Measurements from ENCODE around the gene ZNRF3. TPM values are rescaled to one million over a fixed set of nuclear protein-coding genes. Genes with fewer than 3 reads are reported as not detected.

Gene ZNRF3
- total RNA-seq, 1 donor from 2014 or later = 6.7 TPM

DNA sequence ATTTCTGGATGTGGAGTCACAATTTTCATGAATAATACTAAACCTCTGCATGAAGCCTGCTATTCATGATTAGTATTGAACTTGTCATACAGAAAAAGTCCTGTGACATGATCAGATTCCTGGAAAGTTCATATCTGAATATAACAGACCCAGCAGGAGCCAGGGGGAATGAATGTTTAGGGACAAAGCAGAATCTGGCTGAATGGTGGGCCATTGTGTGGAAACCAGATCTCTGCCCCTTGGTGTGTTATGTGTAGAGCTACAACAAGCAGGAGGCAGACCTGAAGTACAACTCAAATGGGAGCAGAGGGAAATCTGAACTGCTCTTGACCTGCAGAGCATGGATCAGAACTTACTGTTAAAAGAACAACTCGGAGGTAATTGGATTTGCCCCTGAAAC is 219.7 kb downstream of the ZNRF3 start:
- Mint-ChIP-seq H3K4me1 (ENCODE audit: low read depth) (no peaks in the 10 kb centered on the region), H3K36me3 (ENCODE audit: low read depth) (no peaks in the 10 kb centered on the region), H3K27me3 (ENCODE audit: low read depth) (no peaks in the 10 kb centered on the region), H3K9me3 (ENCODE audit: low read depth) (no peaks in the 10 kb centered on the region), H3K27ac (ENCODE audit: unreplicated experiment) (no peak overlapping the region), H3K4me3 (ENCODE audit: unreplicated experiment) (no peak overlapping the region)
- DNase-seq (ENCODE audit: low spot score) = no peak
- TF ChIP-seq, protein P1, sequence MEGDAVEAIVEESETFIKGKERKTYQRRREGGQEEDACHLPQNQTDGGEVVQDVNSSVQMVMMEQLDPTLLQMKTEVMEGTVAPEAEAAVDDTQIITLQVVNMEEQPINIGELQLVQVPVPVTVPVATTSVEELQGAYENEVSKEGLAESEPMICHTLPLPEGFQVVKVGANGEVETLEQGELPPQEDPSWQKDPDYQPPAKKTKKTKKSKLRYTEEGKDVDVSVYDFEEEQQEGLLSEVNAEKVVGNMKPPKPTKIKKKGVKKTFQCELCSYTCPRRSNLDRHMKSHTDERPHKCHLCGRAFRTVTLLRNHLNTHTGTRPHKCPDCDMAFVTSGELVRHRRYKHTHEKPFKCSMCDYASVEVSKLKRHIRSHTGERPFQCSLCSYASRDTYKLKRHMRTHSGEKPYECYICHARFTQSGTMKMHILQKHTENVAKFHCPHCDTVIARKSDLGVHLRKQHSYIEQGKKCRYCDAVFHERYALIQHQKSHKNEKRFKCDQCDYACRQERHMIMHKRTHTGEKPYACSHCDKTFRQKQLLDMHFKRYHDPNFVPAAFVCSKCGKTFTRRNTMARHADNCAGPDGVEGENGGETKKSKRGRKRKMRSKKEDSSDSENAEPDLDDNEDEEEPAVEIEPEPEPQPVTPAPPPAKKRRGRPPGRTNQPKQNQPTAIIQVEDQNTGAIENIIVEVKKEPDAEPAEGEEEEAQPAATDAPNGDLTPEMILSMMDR (IDR thresholded peaks at IDR 0.05) = no peak

DNA sequence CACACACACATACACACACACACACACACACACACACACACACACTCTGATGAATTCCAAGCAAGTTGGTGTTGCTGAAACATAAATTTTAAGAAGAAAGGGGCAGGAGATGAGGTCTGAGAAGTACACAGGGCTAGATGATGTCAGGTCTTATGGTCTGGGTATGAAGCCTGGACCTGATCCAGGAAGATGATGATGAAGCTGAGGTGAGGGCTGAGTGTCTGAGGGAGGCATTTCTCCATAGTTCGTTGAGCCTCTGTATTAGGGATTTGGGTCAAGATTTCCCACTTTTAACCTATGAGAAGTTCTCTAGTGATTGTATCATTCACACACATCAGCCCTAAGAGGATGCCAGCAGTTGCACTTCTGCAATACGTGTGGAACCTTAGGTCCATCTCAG is 222.1 kb downstream of the ZNRF3 start:
- no peaks in the 10 kb centered on the region for H3K4me1 Mint-ChIP-seq (ENCODE audit: low read depth)
- TF ChIP-seq, protein P1 (IDR thresholded peaks at IDR 0.05) = no peak
- H3K27ac Mint-ChIP-seq (ENCODE audit: unreplicated experiment) = no peak overlapping the region
- H3K9me3 Mint-ChIP-seq (ENCODE audit: low read depth) = no peaks in the 10 kb centered on the region
- H3K4me3 Mint-ChIP-seq (ENCODE audit: unreplicated experiment) = no peak overlapping the region
- DNase-seq (ENCODE audit: low spot score) = no peak
- no peaks in the 10 kb centered on the region for H3K36me3 Mint-ChIP-seq (ENCODE audit: low read depth)
- H3K27me3 Mint-ChIP-seq (ENCODE audit: low read depth) = no peaks in the 10 kb centered on the region

GRCh38 chr22:29106839-29107238 is 223.5 kb downstream of the ZNRF3 start:
- Mint-ChIP-seq H3K36me3 (ENCODE audit: low read depth) (no peaks in the 10 kb centered on the region), H3K9me3 (ENCODE audit: low read depth) (no peaks in the 10 kb centered on the region), H3K4me1 (ENCODE audit: low read depth) (no peaks in the 10 kb centered on the region), H3K4me3 (ENCODE audit: unreplicated experiment) (no peak overlapping the region), H3K27me3 (ENCODE audit: low read depth) (no peaks in the 10 kb centered on the region), H3K27ac (ENCODE audit: unreplicated experiment) (no peak overlapping the region)
- TF ChIP-seq, protein P1 (IDR thresholded peaks at IDR 0.05) = no peak
- no peak for DNase-seq (ENCODE audit: low spot score)

Other genes starting within 250 kb of the ZNRF3 start
- gene TTC28, start 203.7 kb upstream of the ZNRF3 start, total RNA-seq = 36.7 to 52.2 TPM (median 38.3 TPM) in 3 replicates
- 5.5 to 12.2 TPM (median 8.3 TPM) in 3 replicates for gene CHEK2, start 141.8 kb upstream of the ZNRF3 start, total RNA-seq
- gene HSCB, start 141.5 kb upstream of the ZNRF3 start, total RNA-seq = 9.8 to 11.6 TPM (median 11.0 TPM) in 3 replicates
- gene CCDC117, start 110.9 kb upstream of the ZNRF3 start, total RNA-seq = 19.5 to 23.4 TPM (median 21.0 TPM) in 3 replicates
- 107 to 199 TPM (median 189 TPM) in 3 replicates for gene XBP1, start 83.0 kb upstream of the ZNRF3 start, total RNA-seq
- not detected in 3 replicates for gene C22orf31, start 178.3 kb downstream of the ZNRF3 start, total RNA-seq
- gene KREMEN1, start 189.5 kb downstream of the ZNRF3 start, total RNA-seq = 5.0 to 7.3 TPM (median 7.3 TPM) in 3 replicates

Measured in chondrocyte (in vitro differentiated cells).